Upper lobe of right lung (tissue), 1 donor: ENCODE results near the gene CHCHD6. TPM values are rescaled to one million over a fixed set of nuclear protein-coding genes. Genes with fewer than 3 reads are reported as not detected.

ENCODE experiments used
- ATAC-seq: fragments of 200-7000 bp; cut with Tn5 transposase; one replicate; pipeline ENCODE4 v1.9.1; 2020; ENCODE audit warnings: mild to moderate bottlenecking, moderate library complexity
- DNase-seq: peaks from one replicate; pipeline ENCODE4 v3.0.0-alpha.2; 2020
- H3K27ac ChIP-seq: fragments of 200-600 bp; one replicate; pipeline ENCODE4 v1.8.0; 2022
- H3K27me3 ChIP-seq: fragments of 200-600 bp; one replicate; pipeline ENCODE4 v1.8.0; 2022; ENCODE audit warnings: mild to moderate bottlenecking
- H3K36me3 ChIP-seq: fragments of 200-600 bp; one replicate; pipeline ENCODE4 v1.8.0; 2022
- H3K4me1 ChIP-seq: fragments of 200-600 bp; one replicate; pipeline ENCODE4 v1.8.0; 2022
- H3K4me3 ChIP-seq: fragments of 200-600 bp; one replicate; pipeline ENCODE4 v1.8.0; 2022; ENCODE audit warnings: mild to moderate bottlenecking
- H3K9me3 ChIP-seq: fragments of 200-600 bp; one replicate; pipeline ENCODE4 v1.8.0; 2022
- CTCF ChIP-seq: fragments of 200-600 bp; IDR thresholded peaks from one replicate; pipeline ENCODE4 v1.8.0; 2022; ENCODE audit warnings: antibody characterized with exemption
- intact Hi-C: fragments of 100-400 bp; cut with DNase I; formaldehyde crosslinking; loops from one replicate; pipeline ENCODE4 v1.11.0; 2022
- total RNA-seq: library from RNA; stranded (reverse); fragmentation: NEBNext Ultra II Directional; extraction: Animal tissue kit (Norgen Biotek cat#: 25700); gene quantifications from one replicate; pipeline ENCODE4 v1.2.1, GENCODE V29; 2021
- donor health status: DM: no; HTN: yes; CAD: no; lungs with severe emphysema.

Gene CHCHD6
- total RNA-seq, 1 donor from 2014 or later, result 17.1 TPM

GRCh38 chr3:126714921-126715320 is 10.9 kb downstream of the CHCHD6 start:
- no peak for ATAC-seq
- Histone ChIP-seq H3K4me1 (no peaks in the 10 kb centered on the region), H3K27me3 (no peaks in the 10 kb centered on the region), H3K4me3 (no peak overlapping the region), H3K27ac (no peak overlapping the region), H3K36me3 (no peaks in the 10 kb centered on the region), H3K9me3 (no peaks in the 10 kb centered on the region)
- no peak for TF ChIP-seq CTCF
- intact Hi-C loops, result no loop called here
- DNase-seq, result no peak

GRCh38 chr3:126715432-126715831 is 11.4 kb downstream of the CHCHD6 start:
- intact Hi-C loops, result no loop called here
- no peak overlapping the region for H3K4me3 ChIP-seq
- TF ChIP-seq CTCF, result no peak
- no peaks in the 10 kb centered on the region for H3K36me3 ChIP-seq
- no peak for DNase-seq
- no peaks in the 10 kb centered on the region for H3K27me3 ChIP-seq
- no peaks in the 10 kb centered on the region for H3K4me1 ChIP-seq
- no peak overlapping the region for H3K27ac ChIP-seq
- no peak for ATAC-seq
- no peaks in the 10 kb centered on the region for H3K9me3 ChIP-seq

GRCh38 chr3:126716057-126716456 is 12.0 kb downstream of the CHCHD6 start:
- intact Hi-C loops, result no loop called here
- H3K4me3 ChIP-seq, result no peak overlapping the region
- no peaks in the 10 kb centered on the region for H3K36me3 ChIP-seq
- peak; percentile 73 for ATAC-seq
- no peaks in the 10 kb centered on the region for H3K9me3 ChIP-seq
- H3K4me1 ChIP-seq, result no peaks in the 10 kb centered on the region
- DNase-seq, result no peak
- H3K27ac ChIP-seq, result no peak overlapping the region
- H3K27me3 ChIP-seq, result no peaks in the 10 kb centered on the region
- TF ChIP-seq CTCF, result no peak

GRCh38 chr3:126718561-126719445 is 14.8 kb downstream of the CHCHD6 start:
- H3K4me1 ChIP-seq, result no peaks in the 10 kb centered on the region
- H3K4me3 ChIP-seq, result no peak overlapping the region
- no peaks in the 10 kb centered on the region for H3K9me3 ChIP-seq
- no peaks in the 10 kb centered on the region for H3K27me3 ChIP-seq
- no peak for TF ChIP-seq CTCF
- no peaks in the 10 kb centered on the region for H3K36me3 ChIP-seq
- no peak for DNase-seq
- ATAC-seq, result no peak
- no peak overlapping the region for H3K27ac ChIP-seq
- intact Hi-C loops, result no loop called here

- TF ChIP-seq CTCF, result no peak
- H3K9me3 ChIP-seq, result no peaks in the 10 kb centered on the region
- no peaks in the 10 kb centered on the region for H3K27me3 ChIP-seq
- no peak overlapping the region for H3K27ac ChIP-seq
- H3K36me3 ChIP-seq, result no peaks in the 10 kb centered on the region
- H3K4me1 ChIP-seq, result no peaks in the 10 kb centered on the region
- DNase-seq (no peak), ATAC-seq (no peak)
- H3K4me3 ChIP-seq, result no peak overlapping the region
- intact Hi-C loops, result no loop called here
Measured at GRCh38 chr3:126720596-126720995, 16.6 kb downstream of the CHCHD6 start.
